Measurements from ENCODE around the gene LYPD6.
"Not testable (repeated sequence)": the region's sequence is repeated elsewhere in the genome, so short reads cannot be mapped to it uniquely, and the experiment has no call there.

LYPD6 gene

GRCh38 chr2:149330127-149331022 is at the start of gene LYPD6:
TSS of gene LYPD6 (plus strand) at chr2:149330587. CDS start at chr2:149437709, 107,122 bp downstream.
- peak in 49 of 56 donors; percentile 7 to 87 (median 62) for DNase-seq

- no peak for DNase-seq
Measured at GRCh38 chr2:149281441-149281840, 48.9 kb upstream of the LYPD6 start.

GRCh38 chr2:149290662-149291061 is 39.7 kb upstream of the LYPD6 start:
- DNase-seq, result no peak

GRCh38 chr2:149291881-149292280 is 38.5 kb upstream of the LYPD6 start:
- DNase-seq, result no peak

GRCh38 chr2:149296031-149296430 is 34.4 kb upstream of the LYPD6 start:
- DNase-seq, result no peak

- no peak for DNase-seq
Measured at GRCh38 chr2:149307014-149307413, 23.4 kb upstream of the LYPD6 start.

- DNase-seq, result no peak
Measured at GRCh38 chr2:149310349-149310748, 20.0 kb upstream of the LYPD6 start.

- no peak for DNase-seq
Measured at GRCh38 chr2:149312039-149312438, 18.3 kb upstream of the LYPD6 start.

GRCh38 chr2:149313512-149313972 is 16.8 kb upstream of the LYPD6 start:
- peak in 10 of 56 donors; percentile 3 to 43 (median 9) for DNase-seq

- DNase-seq, result no peak
Measured at GRCh38 chr2:149314687-149315086, 15.7 kb upstream of the LYPD6 start.

GRCh38 chr2:149315461-149315860 is 14.9 kb upstream of the LYPD6 start:
- DNase-seq, result no peak

- not testable (repeated sequence) for DNase-seq
Measured at GRCh38 chr2:149318566-149318965, 11.8 kb upstream of the LYPD6 start.

GRCh38 chr2:149320362-149320761 is 10.0 kb upstream of the LYPD6 start:
- no peak for DNase-seq

GRCh38 chr2:149329068-149329467 is 1.3 kb upstream of the LYPD6 start:
- peak in 1 of 56 donors; percentile 4 for DNase-seq

GRCh38 chr2:149329489-149330126 is 779 bp upstream of the LYPD6 start:
- peak in 23 of 56 donors; percentile 13 to 51 (median 36) for DNase-seq

- DNase-seq, result peak in 1 of 56 donors; percentile 29
Measured at GRCh38 chr2:149331023-149331400, 625 bp downstream of the LYPD6 start.

GRCh38 chr2:149332364-149332763 is 2.0 kb downstream of the LYPD6 start:
- DNase-seq, result no peak

GRCh38 chr2:149333636-149334035 is 3.2 kb downstream of the LYPD6 start:
- DNase-seq, result no peak

- DNase-seq, result no peak
Measured at GRCh38 chr2:149334156-149334555, 3.8 kb downstream of the LYPD6 start.

- no peak for DNase-seq
Measured at GRCh38 chr2:149339324-149339723, 8.9 kb downstream of the LYPD6 start.

GRCh38 chr2:149342509-149342908 is 12.1 kb downstream of the LYPD6 start:
- no peak for DNase-seq

GRCh38 chr2:149344105-149344504 is 13.7 kb downstream of the LYPD6 start:
- no peak for DNase-seq

- no peak for DNase-seq
Measured at GRCh38 chr2:149346272-149346671, 15.9 kb downstream of the LYPD6 start.

Measured in nucleus accumbens (tissue), 56 donors.